IMR-90 (cell line): ENCODE measurements around the gene PHF14. TPM values are rescaled to one million over a fixed set of nuclear protein-coding genes. Genes with fewer than 3 reads are reported as not detected.

Experiments
- ATAC-seq: fragments of 200-7000 bp; cut with Tn5 transposase; 2 replicates; pipeline ENCODE4 v1.9.1; 2020; ENCODE audit warnings: low read depth, mild to moderate bottlenecking, moderate library complexity
- BruUV-seq: library from RNA; stranded (reverse); fragments of 400-500 nt; replicated peaks from 2 replicates; lab custom pipeline; 2021; lab: Mats Ljungman, UMichigan
- CTCF ChIA-PET: fragments of 300-600 bp; formaldehyde crosslinking; extraction: SDS; loops from one replicate; lab custom pipeline; 2021; ENCODE audit warnings: antibody characterized with exemption; lab: Yijun Ruan, JAX
- POLR2A ChIA-PET: fragments of 300-600 bp; sonication (Branson Sonifier 250); formaldehyde crosslinking; loops from one replicate; lab custom pipeline; 2022; ENCODE audit warnings: antibody characterized with exemption; ENCODE audit not compliant: unreplicated experiment; lab: Charles Lee
- DNase-seq: peaks from one replicate; pipeline ENCODE4 v3.0.0; 2013
- H2AFZ ChIP-seq: replicated peaks from 2 replicates; pipeline ENCODE3; 2013; ENCODE audit warnings: low read length, mild to moderate bottlenecking; ENCODE audit not compliant: poor library complexity
- H2AK5ac ChIP-seq: 2 replicates; pipeline ENCODE4 v1.6.1; 2013; ENCODE audit warnings: low read depth, low read length, inconsistent platforms
- H2AK9ac ChIP-seq: replicated peaks from 2 replicates; pipeline ENCODE3; 2013; ENCODE audit warnings: mild to moderate bottlenecking, low read depth, low read length, moderate library complexity; ENCODE audit not compliant: poor library complexity
- H2BK120ac ChIP-seq: 2 replicates; pipeline ENCODE4 v1.6.1; 2013; ENCODE audit warnings: low read depth, low read length, inconsistent platforms
- H2BK15ac ChIP-seq: 3 replicates; pipeline ENCODE4 v1.6.1; 2013; ENCODE audit warnings: low read depth, low read length, inconsistent platforms
- H2BK20ac ChIP-seq: 2 replicates; pipeline ENCODE4 v1.6.1; 2013; ENCODE audit warnings: low read depth, mild to moderate bottlenecking, inconsistent platforms, low read length, moderate library complexity
- H2BK5ac ChIP-seq: 2 replicates; pipeline ENCODE4 v1.6.1; 2013; ENCODE audit warnings: mild to moderate bottlenecking, low read depth, low read length, inconsistent platforms; ENCODE audit not compliant: poor library complexity, severe bottlenecking
- H3K14ac ChIP-seq: replicated peaks from 2 replicates; pipeline ENCODE4 v1.6.1; 2013; ENCODE audit warnings: low read depth, low read length, inconsistent platforms
- H3K18ac ChIP-seq: 2 replicates; pipeline ENCODE4 v1.6.1; 2013; ENCODE audit warnings: low read depth, low read length, control low read depth
- H3K23ac ChIP-seq: 2 replicates; pipeline ENCODE4 v1.6.1; 2013; ENCODE audit warnings: low read depth, low read length, inconsistent platforms
- H3K27ac ChIP-seq: 2 replicates; pipeline ENCODE4 v1.5.1; 2013; ENCODE audit warnings: mild to moderate bottlenecking, control low read depth, low read length; ENCODE audit not compliant: insufficient read depth
- H3K27me3 ChIP-seq: 2 replicates; pipeline ENCODE4 v1.6.1; 2013; ENCODE audit warnings: low read length; ENCODE audit not compliant: control insufficient read depth, insufficient read depth
- H3K36me3 ChIP-seq: 2 replicates; pipeline ENCODE4 v1.6.1; 2013; ENCODE audit warnings: low read length, mixed read lengths; ENCODE audit not compliant: control insufficient read depth, insufficient read depth
- H3K4ac ChIP-seq: 2 replicates; pipeline ENCODE4 v1.6.1; 2013; ENCODE audit warnings: low read depth, low read length, inconsistent platforms
- H3K4me1 ChIP-seq: 2 replicates; pipeline ENCODE4 v1.6.1; 2013; ENCODE audit warnings: low read length, mixed read lengths; ENCODE audit not compliant: control insufficient read depth, insufficient read depth
- H3K4me2 ChIP-seq: 2 replicates; pipeline ENCODE4 v1.6.1; 2013; ENCODE audit warnings: low read depth, mild to moderate bottlenecking, control low read depth, low read length, moderate library complexity
- H3K4me3 ChIP-seq: 2 replicates; pipeline ENCODE4 v1.5.1; 2013; ENCODE audit warnings: low read depth, mild to moderate bottlenecking, control low read depth, low read length, moderate library complexity; ENCODE audit not compliant: insufficient read depth
- H3K56ac ChIP-seq: 2 replicates; pipeline ENCODE4 v1.6.1; 2013; ENCODE audit warnings: low read length, inconsistent platforms; ENCODE audit not compliant: insufficient read depth; ENCODE audit errors: extremely low read depth
- H3K79me1 ChIP-seq, 2 experiments: 2 replicates each; pipeline ENCODE4 v1.6.1; 2013; ENCODE audit warnings: low read length in 2 of 2, inconsistent platforms in 1 of 2, low read depth in 1 of 2
- H3K9ac ChIP-seq: 2 replicates; pipeline ENCODE4 v1.6.1; 2013; ENCODE audit warnings: low read depth, low read length, control low read depth
- H3K9me1 ChIP-seq: 2 replicates; pipeline ENCODE4 v1.6.1; 2013; ENCODE audit warnings: low read length, inconsistent platforms; ENCODE audit not compliant: insufficient read depth
- H3K9me3 ChIP-seq: 2 replicates; pipeline ENCODE4 v1.6.1; 2013; ENCODE audit warnings: low read length; ENCODE audit not compliant: control insufficient read depth, insufficient read depth
- H4K20me1 ChIP-seq: 2 replicates; pipeline ENCODE4 v1.6.1; 2013; ENCODE audit warnings: low read length, inconsistent platforms; ENCODE audit not compliant: insufficient read depth
- H4K5ac ChIP-seq: 2 replicates; pipeline ENCODE4 v1.6.1; 2013; ENCODE audit warnings: mild to moderate bottlenecking, low read depth, low read length, control low read depth
- H4K8ac ChIP-seq, 2 experiments: 2 replicates each; pipeline ENCODE4 v1.6.1; 2013; ENCODE audit warnings: low read depth in 2 of 2, low read length in 2 of 2, control low read depth in 1 of 2, inconsistent platforms in 1 of 2
- H4K91ac ChIP-seq: 2 replicates; pipeline ENCODE4 v1.6.1; 2013; ENCODE audit warnings: low read depth, low read length, inconsistent platforms; ENCODE audit not compliant: insufficient read depth
- BHLHE40 ChIP-seq: fragments of 150-350 bp; IDR thresholded peaks from 2 replicates; pipeline ENCODE4 v1.6.1; 2016; ENCODE audit warnings: mild to moderate bottlenecking, low read depth, low read length
- MXI1 ChIP-seq: IDR thresholded peaks from 2 replicates; pipeline ENCODE4 v1.6.1; 2012; ENCODE audit warnings: low read depth, mild to moderate bottlenecking, low read length, moderate library complexity, borderline replicate concordance
- NFE2L2 ChIP-seq: fragments of 150-350 bp; IDR thresholded peaks from 2 replicates; pipeline ENCODE4 v1.6.1; 2016; ENCODE audit warnings: low read depth, mild to moderate bottlenecking, low read length
- WGBS, 2 experiments: methylation state at CpG; one replicate each; pipeline versions ENCODE4 v1.1.5 to v1.1.7; 2013; ENCODE audit warnings: missing lambda C conversion rate in 2 of 2; ENCODE audit not compliant: insufficient read length in 1 of 2; ENCODE audit errors: extremely low coverage in 2 of 2; 5-methylcytosine and 5-hydroxymethylcytosine counted together
- dilution Hi-C: fragments of 300-500 bp; cut with HindIII; formaldehyde crosslinking; loops from one replicate; pipeline ENCODE4 v1.14.3; 2018; ENCODE audit warnings: low sequenced_read_pairs; ENCODE audit not compliant: unreplicated experiment
- in situ Hi-C: fragments of 300-500 bp; cut with MboI; formaldehyde crosslinking; loops from 3 replicates; pipeline ENCODE4 v1.14.3; 2019; ENCODE audit warnings: low sequenced_read_pairs, inconsistent platforms, mixed read lengths
- intact Hi-C: fragments of 100-400 bp; cut with micrococcal nuclease; formaldehyde crosslinking; loops from 2 replicates; pipeline ENCODE4 v1.10.0; 2022
- polyA plus RNA-seq, 3 experiments: library from polyadenylated mRNA; depleted of rRNA; stranded (reverse); fragments of >200 nt; gene quantifications; 2 replicates each; pipeline ENCODE4 v1.2.3, GENCODE V29; 2012; ENCODE audit warnings: low replicate concordance in 1 of 3
- total RNA-seq: library from RNA; depleted of rRNA; stranded (reverse); fragments of >200 nt; gene quantifications from 2 replicates; pipeline ENCODE4 v1.2.3, GENCODE V29; 2012
- TF ChIP-seq, protein P1 (sequence below): fragments of 150-350 bp; IDR thresholded peaks from 2 replicates; pipeline ENCODE4 v1.6.1; 2016; ENCODE audit warnings: low read depth, mild to moderate bottlenecking, low read length, moderate library complexity, borderline replicate concordance

The PHF14 gene
- total and polyA plus RNA-seq, 2 of the 4 experiments (the other 2 are of a cell fraction) = 8.7 to 17.2 TPM

DNA sequence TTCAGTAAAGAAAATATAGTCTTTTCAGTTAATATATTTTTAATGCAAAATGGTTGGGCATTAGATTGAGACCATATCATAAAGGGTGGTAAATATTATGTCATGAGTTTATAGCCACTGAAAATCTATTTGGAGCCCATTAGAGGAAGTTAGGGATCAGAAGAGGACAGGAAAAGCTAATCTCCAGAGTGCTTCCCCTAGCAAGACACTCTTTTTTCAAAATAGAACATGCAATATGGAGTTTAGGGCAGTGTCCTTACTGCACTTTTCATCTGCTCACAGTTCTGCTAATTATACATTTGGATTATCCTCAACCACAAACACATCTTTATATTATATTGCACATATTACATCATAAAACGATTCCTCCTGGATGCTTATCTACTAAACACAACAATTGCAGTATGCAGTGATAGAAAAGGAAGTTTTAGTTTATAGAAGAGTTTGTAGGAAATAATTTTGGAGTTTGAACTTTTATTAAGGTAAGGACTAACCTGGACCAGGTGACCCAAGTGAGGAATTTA, 159.8 kb downstream of the PHF14 start:
- WGBS, 2 experiments = no CpG with 5 or more reads among the region's 1 CpG
- peaks cover 2% of the 10 kb centered on the region; the same call in 1 of the 2 replicates for H3K36me3 ChIP-seq
- no peaks in the 10 kb centered on the region for H3K9me1 ChIP-seq
- no peaks in the 10 kb centered on the region for H4K20me1 ChIP-seq
- H3K27ac ChIP-seq = no peak overlapping the region
- POLR2A ChIA-PET = no interaction called here
- H4K91ac ChIP-seq = no peak overlapping the region
- H2AFZ ChIP-seq = no peak overlapping the region
- H2AK9ac ChIP-seq = no peak overlapping the region
- DNase-seq (no peak), ATAC-seq (no peak)
- no peak overlapping the region for H3K18ac ChIP-seq
- H2BK15ac ChIP-seq = no peak overlapping the region
- no peak overlapping the region for H3K4ac ChIP-seq
- H3K4me1 ChIP-seq = peaks cover 2% of the 10 kb centered on the region; the same call in 1 of the 2 replicates
- no TSS peak for BruUV-seq
- H2BK120ac ChIP-seq = no peak overlapping the region
- H2BK20ac ChIP-seq = no peak overlapping the region
- dilution Hi-C loops (no loop called here), intact Hi-C loops (no loop called here), in situ Hi-C loops (no loop called here)
- CTCF ChIA-PET = no interaction called here
- H3K14ac ChIP-seq = no peak overlapping the region
- H3K27me3 ChIP-seq = no peaks in the 10 kb centered on the region
- no peak overlapping the region for H3K4me2 ChIP-seq
- no peak overlapping the region for H4K5ac ChIP-seq
- TF ChIP-seq BHLHE40 (no peak), MXI1 (no peak), NFE2L2 (no peak)
- TF ChIP-seq, protein P1, sequence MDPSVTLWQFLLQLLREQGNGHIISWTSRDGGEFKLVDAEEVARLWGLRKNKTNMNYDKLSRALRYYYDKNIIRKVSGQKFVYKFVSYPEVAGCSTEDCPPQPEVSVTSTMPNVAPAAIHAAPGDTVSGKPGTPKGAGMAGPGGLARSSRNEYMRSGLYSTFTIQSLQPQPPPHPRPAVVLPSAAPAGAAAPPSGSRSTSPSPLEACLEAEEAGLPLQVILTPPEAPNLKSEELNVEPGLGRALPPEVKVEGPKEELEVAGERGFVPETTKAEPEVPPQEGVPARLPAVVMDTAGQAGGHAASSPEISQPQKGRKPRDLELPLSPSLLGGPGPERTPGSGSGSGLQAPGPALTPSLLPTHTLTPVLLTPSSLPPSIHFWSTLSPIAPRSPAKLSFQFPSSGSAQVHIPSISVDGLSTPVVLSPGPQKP = no peak
- no peak overlapping the region for H4K8ac ChIP-seq
- H3K56ac ChIP-seq = no peak overlapping the region
- no peak overlapping the region for H2AK5ac ChIP-seq
- no peak overlapping the region for H2BK5ac ChIP-seq
- H3K9ac ChIP-seq = no peak overlapping the region
- no peaks in the 10 kb centered on the region for H3K9me3 ChIP-seq
- H3K4me3 ChIP-seq = no peak overlapping the region
- no peak overlapping the region for H3K23ac ChIP-seq
- peaks cover 0 to 3% of the 10 kb centered on the region in 2 experiments; a peak in 1 of 4 replicates for H3K79me1 ChIP-seq
